H7 (cell line): ENCODE data around the gene UNC5C. TPM values are rescaled to one million over a fixed set of nuclear protein-coding genes. Genes with fewer than 3 reads are reported as not detected.

Source experiments
- DNase-seq: peaks from one replicate; pipeline ENCODE4 v3.0.0; 2012
- H3K27me3 ChIP-seq: 2 replicates; pipeline ENCODE4 v1.6.0; 2011; ENCODE audit warnings: mild to moderate bottlenecking, low read length; ENCODE audit not compliant: control insufficient read depth, insufficient read depth
- H3K36me3 ChIP-seq: replicated peaks from 2 replicates; pipeline ENCODE4 v1.5.1; 2011; ENCODE audit warnings: low read length; ENCODE audit not compliant: control insufficient read depth, insufficient read depth
- H3K4me3 ChIP-seq: 2 replicates; pipeline ENCODE4 v1.5.1; 2011; ENCODE audit warnings: low read depth, mild to moderate bottlenecking, control low read depth, low read length, moderate library complexity; ENCODE audit not compliant: insufficient read depth
- total RNA-seq: library from RNA; depleted of rRNA; stranded (reverse); fragments of >200 nt; shearing (Covaris generic); gene quantifications from 2 replicates; pipeline ENCODE4 v1.2.3, GENCODE V29; 2014

Gene UNC5C
- total RNA-seq, 1 experiment from 2014 or later = 0.45 TPM

DNA sequence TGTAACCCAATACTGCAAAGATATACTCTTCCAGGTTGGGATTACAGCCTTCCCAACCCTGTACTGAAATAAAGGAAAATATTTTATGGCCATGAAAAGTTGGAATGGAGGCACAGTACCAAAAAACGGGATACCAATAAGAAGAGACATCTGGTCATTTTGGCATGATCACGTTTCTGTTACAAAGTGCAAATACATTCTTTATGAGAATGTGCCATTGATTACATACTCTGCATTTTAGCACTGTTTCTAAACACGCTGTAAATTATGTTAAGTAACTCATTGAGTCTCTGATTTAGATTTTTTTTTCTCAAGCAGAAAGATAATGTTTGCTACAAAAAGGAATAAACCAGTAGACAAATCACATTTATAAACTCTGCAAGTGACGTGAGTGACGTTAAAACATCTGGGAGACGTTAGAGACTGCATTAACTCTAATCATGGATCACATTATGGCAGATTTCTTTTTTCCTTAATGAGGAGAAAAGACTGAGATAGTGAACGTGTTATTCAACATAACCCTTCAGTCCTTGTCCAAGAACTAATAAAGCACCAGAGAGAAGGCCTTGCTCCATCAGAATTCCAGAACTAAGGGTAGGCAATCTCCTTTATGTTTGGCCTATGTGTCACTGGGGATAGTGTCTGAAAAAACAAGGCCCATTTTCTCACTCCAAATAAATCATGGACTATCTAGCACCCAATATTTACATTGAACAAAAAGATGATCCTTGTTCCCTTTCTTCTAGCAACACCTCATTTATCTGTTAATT is 31.0 kb downstream of the UNC5C start:
- H3K4me3 ChIP-seq = no peak overlapping the region
- no peak for DNase-seq
- H3K36me3 ChIP-seq = no peaks in the 10 kb centered on the region

DNA sequence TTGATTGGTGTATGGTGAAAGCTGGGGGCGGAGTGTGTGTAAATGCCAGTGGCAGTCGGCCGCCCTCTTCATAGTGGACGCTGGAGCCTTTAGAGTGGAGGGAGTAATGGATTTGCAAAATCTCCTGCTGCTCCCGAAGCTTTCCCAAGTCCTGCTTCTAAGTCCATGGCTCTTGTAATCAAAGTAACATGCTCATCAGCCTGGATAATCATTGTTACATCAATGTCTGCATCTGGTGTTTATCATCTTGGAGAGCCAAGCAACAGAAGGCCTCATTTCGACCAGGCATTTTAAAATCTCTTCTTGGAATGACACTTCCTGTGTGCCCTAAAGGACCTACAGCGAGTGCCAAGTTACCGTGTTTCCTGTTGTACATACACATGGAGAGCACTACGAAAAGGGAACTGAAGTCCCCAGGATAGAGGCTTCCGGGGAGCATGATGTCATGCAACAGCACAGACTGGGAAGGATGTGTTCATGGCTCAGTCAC is 32.2 kb downstream of the UNC5C start:
- Histone ChIP-seq H3K27me3 (no peaks in the 10 kb centered on the region), H3K4me3 (no peak overlapping the region), H3K36me3 (no peaks in the 10 kb centered on the region)
- DNase-seq = no peak

More for the DNA sequence above, 31.0 kb downstream of the UNC5C start:
- no peaks in the 10 kb centered on the region for H3K27me3 ChIP-seq

DNA sequence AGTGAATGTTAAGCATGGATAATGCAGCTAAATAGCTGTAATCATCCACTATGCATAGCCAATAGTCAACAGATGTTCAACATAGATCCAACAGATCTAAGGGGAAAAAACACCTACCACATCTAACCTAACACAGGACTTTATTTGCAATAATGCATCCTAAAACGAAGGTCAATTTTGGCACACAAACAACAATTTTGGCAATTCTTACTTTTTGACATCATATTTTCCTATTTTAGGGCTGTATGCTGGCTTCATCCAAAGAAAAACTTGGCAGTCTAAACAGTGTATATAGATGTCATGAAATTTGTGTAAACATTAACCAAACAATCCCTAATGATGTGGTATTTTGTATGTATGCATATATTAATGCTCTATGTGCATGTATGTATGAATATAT is 33.2 kb downstream of the UNC5C start:
- no peaks in the 10 kb centered on the region for H3K27me3 ChIP-seq
- no peak overlapping the region for H3K4me3 ChIP-seq
- no peak for DNase-seq
- no peaks in the 10 kb centered on the region for H3K36me3 ChIP-seq

DNA sequence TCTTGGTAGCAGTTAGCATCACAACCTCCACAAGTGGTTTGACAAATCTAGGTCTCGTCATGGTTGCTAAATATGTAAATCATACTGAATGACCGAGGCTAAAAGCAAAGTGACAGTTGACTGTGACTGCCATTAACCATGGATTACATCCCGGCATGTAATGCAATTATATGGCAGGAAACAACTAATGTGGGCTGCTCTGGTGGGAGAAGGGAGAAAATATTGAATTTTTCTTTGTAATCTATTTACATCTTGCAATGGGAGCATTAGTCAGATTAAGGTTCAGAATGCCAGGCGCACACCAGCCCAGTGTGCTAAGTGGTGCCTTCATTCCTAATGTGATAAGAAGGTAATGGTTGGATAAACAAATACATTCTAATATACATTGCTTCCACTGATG is 35.8 kb downstream of the UNC5C start:
- DNase-seq = no peak
- Histone ChIP-seq H3K27me3 (no peaks in the 10 kb centered on the region), H3K4me3 (no peak overlapping the region), H3K36me3 (no peaks in the 10 kb centered on the region)

DNA sequence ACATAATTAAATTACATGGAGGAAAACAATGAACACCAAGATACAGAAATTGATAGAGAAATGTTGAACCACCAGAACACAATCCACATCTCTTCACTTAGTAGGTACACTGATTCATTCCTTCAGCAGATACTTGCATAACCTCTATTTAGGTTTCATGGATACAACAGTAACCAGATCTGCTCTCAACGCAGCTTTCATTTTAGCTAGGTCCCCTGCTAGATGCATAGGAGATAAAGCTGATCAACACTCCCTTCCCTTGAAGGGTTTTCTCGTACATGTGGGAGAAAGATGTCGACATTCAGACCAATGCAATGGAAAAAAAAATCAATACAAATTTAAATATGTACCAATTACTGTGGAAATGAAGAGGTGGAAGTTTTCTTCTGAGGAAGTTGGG is 37.3 kb downstream of the UNC5C start:
- H3K4me3 ChIP-seq = no peak overlapping the region
- no peaks in the 10 kb centered on the region for H3K36me3 ChIP-seq
- H3K27me3 ChIP-seq = no peaks in the 10 kb centered on the region
- DNase-seq = no peak

DNA sequence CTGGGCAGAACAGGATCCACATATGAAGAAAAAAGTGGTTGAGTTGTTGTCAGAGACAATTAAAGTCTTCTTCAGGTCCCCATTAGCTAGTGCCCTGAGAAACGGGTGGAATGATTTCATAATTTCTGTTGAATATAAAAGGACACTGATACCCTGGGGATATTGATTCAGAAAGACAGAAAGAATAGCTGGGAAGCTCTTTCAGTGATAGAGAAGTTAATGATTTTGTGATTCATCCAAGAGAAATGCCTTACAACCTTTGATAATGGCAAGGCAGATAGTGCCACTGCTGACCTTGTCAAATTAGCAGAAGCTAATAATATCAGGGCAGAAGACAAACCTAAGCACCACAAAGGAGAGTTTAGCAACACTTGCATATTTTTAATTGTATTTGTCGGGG is 37.9 kb downstream of the UNC5C start:
- Histone ChIP-seq H3K27me3 (no peaks in the 10 kb centered on the region), H3K4me3 (no peak overlapping the region), H3K36me3 (no peaks in the 10 kb centered on the region)
- no peak for DNase-seq

DNA sequence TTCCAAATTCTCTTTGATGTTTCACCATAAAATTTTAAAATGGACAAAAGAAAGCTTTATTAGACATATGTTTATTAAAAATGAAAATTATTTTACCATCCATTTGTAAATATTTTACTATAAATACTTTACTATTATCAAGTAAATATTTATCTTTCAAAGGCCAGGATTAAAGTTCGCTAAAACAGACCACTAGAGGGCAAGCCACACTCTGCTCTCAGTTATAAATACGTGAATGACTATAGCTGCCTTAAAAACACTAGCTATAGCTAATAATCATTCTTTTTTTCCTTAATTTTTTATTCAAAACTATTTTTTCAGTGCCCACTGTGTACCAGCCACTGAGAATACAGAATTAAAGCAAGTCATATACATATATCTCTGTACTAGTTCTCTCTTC is 38.6 kb downstream of the UNC5C start:
- DNase-seq = no peak
- H3K27me3 ChIP-seq = no peaks in the 10 kb centered on the region
- no peak overlapping the region for H3K4me3 ChIP-seq
- H3K36me3 ChIP-seq = no peaks in the 10 kb centered on the region

DNA sequence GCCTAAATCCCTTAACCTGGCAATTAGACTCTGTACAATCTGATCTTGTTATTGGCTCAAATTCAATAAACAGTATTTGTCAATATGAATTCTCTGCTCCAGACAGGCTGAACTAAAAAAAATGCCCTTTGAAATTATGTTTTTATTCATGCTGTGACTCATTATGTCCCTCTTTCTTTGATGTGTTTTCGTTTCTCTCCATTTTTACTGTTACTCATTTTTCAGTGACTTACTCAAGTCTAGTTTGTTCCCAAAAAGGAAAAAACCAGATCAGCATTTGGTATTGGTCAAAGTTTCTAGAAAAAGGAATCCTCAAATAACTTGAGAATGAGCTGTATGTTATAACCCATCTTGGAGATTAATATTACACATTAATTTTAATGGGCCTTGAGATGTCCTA is 40.4 kb downstream of the UNC5C start:
- H3K36me3 ChIP-seq = no peaks in the 10 kb centered on the region
- H3K4me3 ChIP-seq = no peak overlapping the region
- DNase-seq = no peak
- H3K27me3 ChIP-seq = no peaks in the 10 kb centered on the region

DNA sequence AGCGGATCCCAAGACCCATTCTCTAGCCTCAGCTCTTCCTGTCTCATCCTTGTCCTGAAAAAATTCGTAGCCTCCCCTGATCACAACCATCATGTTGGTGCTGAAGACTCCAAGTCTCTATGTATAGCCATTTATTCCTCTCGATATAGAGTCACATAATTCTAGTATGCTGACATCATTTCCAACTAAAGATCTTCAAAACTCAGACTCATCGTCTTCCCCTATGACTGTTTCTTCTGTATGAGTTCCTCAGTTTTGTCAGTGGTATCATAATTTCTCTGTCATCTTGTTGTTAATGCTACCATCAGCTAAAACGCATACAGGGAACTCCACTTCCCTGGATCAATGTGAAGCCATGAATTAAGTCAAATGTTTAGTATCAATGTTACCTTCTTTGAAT is 41.2 kb downstream of the UNC5C start:
- DNase-seq = no peak
- no peaks in the 10 kb centered on the region for H3K36me3 ChIP-seq
- H3K4me3 ChIP-seq = no peak overlapping the region
- no peaks in the 10 kb centered on the region for H3K27me3 ChIP-seq

DNA sequence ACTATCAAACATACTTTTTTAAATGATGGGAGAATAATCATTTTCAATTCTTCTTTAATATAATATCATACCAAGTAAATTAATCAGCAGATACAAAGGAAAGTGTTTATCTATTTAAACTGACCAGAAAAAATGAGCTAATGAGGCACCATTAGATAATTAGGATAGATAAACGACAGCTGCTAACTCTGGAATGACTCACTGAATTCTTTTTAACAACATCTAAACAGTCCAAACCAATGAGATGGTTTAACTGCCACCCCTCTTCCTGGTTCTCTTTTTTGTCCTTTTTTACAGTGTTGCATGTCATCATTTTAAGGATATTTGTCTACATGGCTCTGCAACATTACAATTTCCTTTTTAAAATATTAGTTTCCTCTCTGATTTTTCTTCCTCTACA is 41.6 kb downstream of the UNC5C start:
- Histone ChIP-seq H3K36me3 (no peaks in the 10 kb centered on the region), H3K27me3 (no peaks in the 10 kb centered on the region), H3K4me3 (no peak overlapping the region)
- no peak for DNase-seq

DNA sequence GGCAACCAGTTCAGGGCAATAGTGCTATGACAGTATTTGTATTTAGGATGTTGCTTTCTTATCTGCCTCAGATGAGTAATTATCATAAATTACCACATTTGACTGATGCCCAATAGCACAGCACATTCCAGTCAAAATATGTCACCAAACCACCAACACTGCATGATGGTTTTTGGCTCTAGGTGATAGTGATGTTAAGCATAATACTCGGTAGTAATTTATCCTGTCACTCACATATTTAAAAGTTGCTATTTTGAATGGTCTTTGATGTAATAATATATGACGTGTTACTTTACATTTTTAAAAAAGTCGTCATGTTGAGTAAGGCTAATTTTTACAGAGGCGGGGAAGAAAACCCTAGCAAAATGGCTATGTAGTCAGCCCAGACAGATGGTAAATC is 42.5 kb downstream of the UNC5C start:
- DNase-seq = no peak
- Histone ChIP-seq H3K27me3 (no peaks in the 10 kb centered on the region), H3K36me3 (no peaks in the 10 kb centered on the region), H3K4me3 (no peak overlapping the region)

DNA sequence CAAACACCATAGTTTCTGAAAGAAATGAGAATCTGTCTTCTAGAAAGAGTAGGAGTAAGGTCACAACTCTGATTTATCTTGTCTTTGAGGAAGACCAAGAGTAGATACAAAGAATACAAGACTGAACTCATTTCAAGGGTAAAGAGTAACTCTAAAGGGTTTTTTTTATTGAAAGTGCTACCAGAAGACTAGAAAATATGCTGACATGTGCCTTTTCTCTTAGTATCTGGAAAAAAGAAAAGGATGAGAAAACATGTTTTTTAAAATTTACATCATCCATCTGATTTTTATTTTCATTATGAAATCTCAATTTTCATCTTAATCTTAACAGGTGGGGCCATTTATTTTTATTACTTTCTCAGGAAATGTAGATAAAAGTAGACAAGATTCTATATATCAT is 43.0 kb downstream of the UNC5C start:
- DNase-seq = no peak
- Histone ChIP-seq H3K4me3 (no peak overlapping the region), H3K36me3 (no peaks in the 10 kb centered on the region), H3K27me3 (no peaks in the 10 kb centered on the region)

DNA sequence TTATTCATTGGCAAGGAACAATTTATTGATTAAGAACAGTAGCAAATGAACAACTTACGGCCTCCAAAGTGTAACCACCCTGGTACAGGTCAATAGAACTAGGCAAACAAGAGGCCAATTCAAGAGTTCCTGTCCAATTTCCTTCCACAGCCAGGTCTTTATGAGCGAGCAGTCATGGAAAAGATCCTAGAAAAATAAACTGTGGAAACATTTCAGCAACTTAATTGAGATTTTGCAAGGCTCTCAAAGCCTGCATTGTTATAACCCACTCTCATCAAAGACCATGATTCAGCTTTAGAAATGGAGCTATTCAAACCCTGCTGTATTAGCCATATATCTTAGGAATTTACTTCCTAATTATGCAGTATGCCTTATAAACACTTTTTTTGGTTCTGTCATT is 43.6 kb downstream of the UNC5C start:
- DNase-seq = no peak
- Histone ChIP-seq H3K4me3 (no peak overlapping the region), H3K36me3 (no peaks in the 10 kb centered on the region), H3K27me3 (no peaks in the 10 kb centered on the region)

DNA sequence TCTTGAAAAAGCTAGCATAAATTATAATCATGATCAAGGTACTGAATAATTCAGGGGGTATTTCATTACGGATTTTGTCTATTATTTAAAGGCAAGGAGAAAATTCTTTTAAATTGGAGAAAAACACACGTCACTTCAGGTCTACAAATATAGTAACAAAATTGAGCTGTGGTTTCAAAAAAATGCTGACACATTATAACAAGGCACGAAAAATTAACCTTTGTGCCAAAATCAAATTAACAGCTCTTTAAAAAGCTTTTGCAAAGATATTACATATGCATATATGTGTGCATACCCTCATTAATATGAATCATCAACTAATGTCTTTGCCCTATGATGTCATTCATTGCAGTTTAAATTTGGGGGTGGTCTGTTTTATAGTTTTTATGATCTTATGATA is 44.3 kb downstream of the UNC5C start:
- DNase-seq = no peak
- H3K36me3 ChIP-seq = no peaks in the 10 kb centered on the region
- no peak overlapping the region for H3K4me3 ChIP-seq
- no peaks in the 10 kb centered on the region for H3K27me3 ChIP-seq

DNA sequence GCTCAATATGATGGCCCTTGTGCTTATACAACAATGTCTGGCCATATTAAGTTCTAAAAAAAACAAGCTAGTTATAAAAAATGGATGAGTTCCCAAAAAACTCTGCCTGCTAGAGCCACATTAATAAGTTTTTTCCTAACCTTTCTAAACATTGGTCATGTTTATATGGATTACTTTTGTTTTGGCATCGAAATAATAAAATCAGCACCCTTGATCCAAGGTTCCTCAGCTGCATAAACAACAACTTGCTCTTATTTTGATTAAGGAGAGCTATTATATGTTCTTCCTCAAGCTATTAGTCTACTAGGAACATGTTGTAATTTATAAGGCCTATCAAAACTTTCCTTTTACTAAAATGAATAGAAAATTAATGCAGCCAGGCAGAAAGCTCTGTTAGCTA is 48.4 kb downstream of the UNC5C start:
- no peak overlapping the region for H3K4me3 ChIP-seq

DNA sequence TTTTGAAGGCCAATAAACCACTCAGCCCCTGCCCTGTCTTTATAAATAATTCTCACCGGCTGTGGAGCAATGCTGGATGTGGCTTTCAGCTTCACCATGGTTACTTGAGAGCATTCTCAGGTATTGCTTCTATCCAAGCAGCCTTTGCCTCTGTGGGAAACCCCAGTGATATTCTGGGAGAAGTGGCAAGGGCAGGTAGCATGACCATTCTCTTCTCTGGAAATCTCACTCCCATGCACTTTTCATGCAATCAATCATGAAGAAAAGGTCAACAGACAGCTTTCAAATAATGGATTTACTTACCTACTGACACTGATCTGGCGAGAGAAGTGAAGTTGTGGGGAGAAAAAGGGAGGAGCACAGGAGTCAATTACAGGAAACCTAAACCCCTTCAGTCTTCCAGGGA is 49.5 kb downstream of the UNC5C start:
- no peak for DNase-seq
- H3K4me3 ChIP-seq = no peak overlapping the region
- no peaks in the 10 kb centered on the region for H3K27me3 ChIP-seq
- H3K36me3 ChIP-seq = no peaks in the 10 kb centered on the region

More for the DNA sequence above, 48.4 kb downstream of the UNC5C start:
- no peak for DNase-seq
- Histone ChIP-seq H3K27me3 (no peaks in the 10 kb centered on the region), H3K36me3 (no peaks in the 10 kb centered on the region)
